GM19467 (cell line): ENCODE measurements around the gene ATP6V0C.
"Not testable (repeated sequence)": the region's sequence is repeated elsewhere in the genome, so short reads cannot be mapped to it uniquely, and the experiment has no call there.

ENCODE experiments used
- ATAC-seq: cut with Tn5 transposase; IDR thresholded peaks from one replicate; pipeline ENCODE4 v1.9.1; 2021; ENCODE audit warnings: mild to moderate bottlenecking, moderate library complexity; ENCODE audit not compliant: unreplicated experiment

The ATP6V0C gene

GRCh38 chr16:2527071-2527783 lies 13.5 kb downstream of the ATP6V0C start:
- ATAC-seq, result no peak

DNA sequence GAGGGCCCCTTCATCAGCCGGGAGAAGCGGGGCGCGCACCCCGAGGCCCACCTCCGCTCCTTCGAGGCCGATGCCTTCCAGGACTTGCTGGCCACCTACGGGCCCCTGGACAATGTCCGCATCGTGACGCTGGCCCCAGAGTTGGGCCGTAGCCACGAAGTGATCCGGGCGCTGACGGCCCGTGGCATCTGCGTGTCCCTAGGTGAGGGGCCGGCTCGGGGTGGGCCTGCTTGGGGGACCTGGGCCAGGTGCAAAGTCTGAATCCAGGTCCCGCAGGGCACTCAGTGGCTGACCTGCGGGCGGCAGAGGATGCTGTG lies 14.0 kb downstream of the ATP6V0C start:
- no peak for ATAC-seq

- ATAC-seq, result no peak
Observed at GRCh38 chr16:2528161-2529060, 14.7 kb downstream of the ATP6V0C start.

GRCh38 chr16:2529061-2529931 lies 15.5 kb downstream of the ATP6V0C start:
- no peak for ATAC-seq

GRCh38 chr16:2529961-2530628 lies 16.3 kb downstream of the ATP6V0C start:
- no peak for ATAC-seq

DNA sequence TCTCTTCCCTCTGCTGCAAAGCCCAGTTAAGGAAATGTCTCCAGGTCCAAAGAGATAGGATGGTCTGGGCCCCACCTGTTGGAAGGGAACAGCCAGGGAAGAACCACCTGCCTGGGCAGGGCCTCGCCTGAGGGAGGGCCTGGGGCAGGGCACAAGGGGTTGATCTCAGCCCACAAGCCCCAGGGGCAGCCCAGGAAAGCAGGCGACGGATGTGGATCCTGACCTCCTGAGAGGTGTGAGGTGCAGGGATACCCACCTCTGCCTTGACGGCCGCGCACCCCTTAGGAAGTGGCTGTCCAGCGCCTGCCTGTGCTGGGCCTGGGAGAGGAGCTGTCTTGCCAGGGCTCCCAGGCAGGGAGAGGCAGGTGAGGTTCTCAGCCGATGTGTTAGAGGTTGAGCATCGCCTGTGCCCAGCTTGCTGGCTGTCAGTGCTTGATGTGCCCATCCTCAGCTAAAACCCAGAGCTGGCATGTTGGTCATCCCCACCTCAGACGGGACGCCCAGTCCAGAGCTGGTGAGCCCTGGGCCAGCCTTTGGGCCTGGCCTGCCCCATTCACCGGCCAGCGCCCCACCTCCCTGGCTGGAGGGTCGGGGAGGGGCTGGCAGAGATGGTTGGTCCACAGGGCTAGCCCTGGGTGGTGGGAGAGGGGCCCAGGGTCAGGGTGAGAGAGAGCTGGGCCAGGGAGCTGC lies 17.0 kb downstream of the ATP6V0C start:
- no peak for ATAC-seq

- no peak for ATAC-seq
Observed at GRCh38 chr16:2531371-2531695, 17.6 kb downstream of the ATP6V0C start, which contains the start of gene CEMP1. Gene CEMP1, minus strand, starts transcription at chr16:2531408. Its CDS starts 335 bp downstream, at chr16:2531073.

DNA sequence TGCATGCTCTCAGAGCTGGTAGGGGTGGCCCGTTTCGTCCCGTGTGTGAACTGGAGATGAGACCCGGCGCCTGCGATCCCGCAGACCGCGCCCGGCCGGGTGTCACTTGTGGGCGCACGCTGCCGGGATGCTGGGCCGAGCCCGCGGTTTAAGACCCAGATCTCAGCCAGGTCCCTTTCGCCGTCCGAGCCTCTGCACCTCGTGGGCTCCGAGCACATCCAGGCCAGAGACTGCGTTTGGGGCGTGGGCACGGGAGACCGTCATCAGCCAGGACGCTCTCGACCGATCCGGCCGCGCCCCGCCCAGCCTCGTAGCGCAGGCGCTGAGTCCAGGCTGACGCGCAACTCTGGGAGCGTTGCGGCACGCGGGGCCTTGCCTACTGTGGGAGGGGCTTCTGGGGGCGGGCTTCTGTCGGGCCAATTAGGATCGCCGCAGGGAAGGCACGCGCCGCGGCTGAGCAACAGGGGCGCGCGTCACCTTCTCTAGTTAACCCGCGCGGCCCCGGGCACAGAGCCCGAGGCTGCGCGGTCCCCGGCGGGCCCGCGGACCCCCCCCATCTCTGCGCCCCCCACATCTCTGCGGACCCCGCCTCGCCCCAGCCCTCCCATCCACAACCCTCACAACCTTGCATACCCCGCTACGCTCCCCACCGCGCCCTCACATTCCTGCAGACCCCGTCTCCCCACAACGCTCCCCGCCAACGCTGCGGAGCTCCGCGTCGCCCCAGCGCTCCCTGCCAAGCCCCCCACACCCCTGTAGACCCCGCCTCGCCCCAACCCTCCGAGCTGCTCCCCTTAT lies 18.1 kb downstream of the ATP6V0C start:
- ATAC-seq, result peak; percentile 68

GRCh38 chr16:2532494-2533141 lies 18.9 kb downstream of the ATP6V0C start:
- ATAC-seq, result no peak

DNA sequence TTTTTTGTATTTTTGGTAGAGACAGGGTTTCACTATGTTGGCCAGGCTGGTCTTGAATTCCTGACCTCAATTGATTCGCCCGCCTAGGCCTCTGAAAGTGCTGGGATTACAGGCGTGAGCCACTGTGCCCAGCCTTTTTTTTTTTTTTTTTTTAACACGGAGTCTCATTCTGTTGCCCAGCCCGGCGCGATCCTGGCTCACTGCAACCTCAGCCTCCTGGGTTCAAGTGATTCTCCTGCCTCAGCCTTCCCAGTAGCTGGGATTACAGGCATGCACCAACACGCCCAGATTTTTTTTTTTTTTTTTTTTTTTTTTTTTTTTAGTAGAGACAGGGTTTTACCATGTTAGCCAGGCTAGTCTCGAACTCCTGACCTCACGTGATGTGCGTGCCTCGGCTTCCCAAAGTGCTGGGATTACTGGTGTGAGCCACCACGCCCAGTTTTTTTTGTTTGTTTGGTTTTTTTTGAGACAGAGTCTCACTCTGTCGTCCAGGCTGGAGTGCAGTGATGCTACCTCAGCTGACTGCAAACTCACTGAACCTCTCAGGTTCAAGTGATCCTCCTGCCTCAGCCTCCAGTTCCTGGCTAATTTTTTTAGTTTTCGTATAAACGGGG lies 19.5 kb downstream of the ATP6V0C start:
- not testable (repeated sequence) for ATAC-seq

DNA sequence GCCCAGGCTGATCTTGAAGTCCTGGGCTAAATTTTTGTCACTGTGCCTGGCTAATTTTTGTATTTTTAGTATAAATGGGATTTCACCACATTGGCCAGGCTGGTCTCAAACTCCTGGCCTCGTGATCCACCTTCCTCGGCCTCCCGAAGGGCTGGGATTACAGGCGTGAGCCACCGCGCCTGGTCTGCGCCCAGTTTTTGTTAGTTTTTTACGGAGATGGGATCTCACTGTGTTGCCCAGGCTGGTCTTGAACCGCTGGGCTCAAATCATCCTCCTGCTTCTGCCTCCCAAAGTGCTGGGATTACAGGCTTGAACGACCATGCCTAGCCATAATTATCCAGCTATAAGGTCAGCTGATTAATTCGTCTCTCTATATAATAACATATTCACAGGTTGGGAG lies 20.2 kb downstream of the ATP6V0C start:
- ATAC-seq, result no peak

- not testable (repeated sequence) for ATAC-seq
Observed at GRCh38 chr16:2534335-2534734, 20.6 kb downstream of the ATP6V0C start.

- no peak for ATAC-seq
Observed at GRCh38 chr16:2535625-2536013, 21.9 kb downstream of the ATP6V0C start.

- peak; percentile 73 for ATAC-seq
Observed at GRCh38 chr16:2537451-2538379, 24.0 kb downstream of the ATP6V0C start, which contains the start of gene PDPK1. Gene PDPK1, plus strand, starts transcription at chr16:2538021. Its CDS starts 92 bp downstream, at chr16:2538113.

DNA sequence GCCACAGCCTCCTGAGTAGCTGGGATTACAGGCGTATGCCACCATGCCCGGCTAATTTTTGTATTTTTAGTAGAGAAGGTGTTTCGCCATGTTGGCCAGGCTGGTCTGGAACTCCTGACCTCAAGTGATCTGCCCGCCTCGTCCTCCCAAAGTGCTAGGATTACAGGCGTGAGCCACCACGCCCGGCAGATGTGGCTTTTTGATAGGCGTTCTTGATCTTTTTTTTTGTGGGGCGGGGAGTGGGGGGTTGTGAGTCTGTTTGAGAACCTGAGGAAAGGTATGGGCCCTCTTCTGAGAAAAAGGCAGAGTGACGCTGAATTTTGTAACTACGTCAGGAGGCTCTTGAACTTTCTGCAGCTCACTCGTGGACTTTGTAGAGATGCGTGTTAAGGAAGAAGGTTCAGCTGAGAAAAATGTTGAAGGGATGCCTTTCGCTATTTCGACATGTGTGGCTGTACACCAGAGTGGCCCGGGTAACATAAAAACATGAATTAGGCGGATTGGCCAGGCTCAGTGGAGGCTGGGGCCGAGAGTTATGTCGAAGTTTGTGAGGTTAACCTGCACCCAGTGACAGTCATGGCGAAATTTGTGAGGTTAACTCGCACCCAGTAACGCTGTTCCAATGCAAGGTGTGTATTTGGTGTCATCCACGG lies 25.6 kb downstream of the ATP6V0C start:
- not testable (repeated sequence) for ATAC-seq

DNA sequence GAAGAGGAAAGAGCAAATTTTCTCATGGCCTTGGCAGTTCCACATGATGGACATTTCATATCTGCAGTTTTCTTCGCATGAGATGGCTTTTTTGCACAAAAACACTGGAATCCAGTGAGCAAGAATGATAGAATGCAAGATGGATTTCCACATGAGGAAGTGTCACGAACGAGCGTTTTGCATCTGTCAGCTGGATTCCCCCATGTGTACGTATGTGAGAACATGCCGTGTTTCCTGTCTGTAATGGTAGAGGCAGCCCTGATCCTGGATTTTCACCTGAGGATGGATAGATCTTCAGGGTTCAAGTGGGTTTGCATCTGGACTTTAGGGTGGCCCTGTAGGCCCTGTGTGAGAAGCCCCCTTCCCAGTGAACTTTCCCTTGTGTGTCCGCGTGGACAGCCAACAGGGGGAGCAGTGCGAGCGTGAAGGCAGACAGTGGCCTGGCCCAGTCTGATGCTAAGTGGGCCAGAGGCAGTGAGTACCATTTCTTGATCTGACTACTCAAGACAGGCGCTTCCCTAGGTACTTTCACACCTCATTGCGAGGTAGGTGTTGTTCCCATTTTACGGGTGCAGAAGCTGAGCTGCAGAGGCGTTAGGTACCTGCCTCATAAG lies 26.2 kb downstream of the ATP6V0C start:
- ATAC-seq, result not testable (repeated sequence)
